GM12878 (cell line): ENCODE results near the gene WWOX. TPM values are rescaled to one million over a fixed set of nuclear protein-coding genes. Genes with fewer than 3 reads are reported as not detected.

Experiments used
- ATAC-seq: fragments of 200-7000 bp; cut with Tn5 transposase; 3 replicates; pipeline ENCODE4 v1.9.1; 2020; ENCODE audit warnings: mild to moderate bottlenecking, moderate library complexity
- BruUV-seq: library from RNA; stranded (reverse); fragments of 400-500 nt; replicated peaks from 2 replicates; lab custom pipeline; 2021; lab: Mats Ljungman, UMichigan
- CTCF ChIA-PET: fragments of 300-600 bp; sonication (Branson Sonifier 250); formaldehyde crosslinking; extraction: SDS; loops from one replicate; lab custom pipeline; 2021; ENCODE audit warnings: inconsistent platforms; lab: Yijun Ruan, JAX
- POLR2A ChIA-PET: fragments of 350-600 bp; formaldehyde crosslinking; extraction: SDS; loops from one replicate; lab custom pipeline; 2021; ENCODE audit warnings: inconsistent platforms; lab: Charles Lee
- RAD21 ChIA-PET: fragments of 300-600 bp; sonication (Branson Sonifier 250); formaldehyde crosslinking; loops from one replicate; lab custom pipeline; 2023; ENCODE audit warnings: antibody characterized with exemption; ENCODE audit not compliant: unreplicated experiment; lab: Charles Lee
- SMC1A ChIA-PET: fragments of 300-600 bp; sonication (Branson Sonifier 250); formaldehyde crosslinking; loops from one replicate; lab custom pipeline; 2023; ENCODE audit not compliant: unreplicated experiment, uncharacterized antibody; lab: Charles Lee
- DNase-seq: peaks from one replicate; pipeline ENCODE4 v3.0.0-alpha.2; 2011; ENCODE audit warnings: low read depth, low spot score
- FAIRE-seq: peaks from 3 replicates; lab custom pipeline; 2011; peaks lifted over from hg19 to GRCh38; lab: Jason Lieb, UNC
- H2AFZ ChIP-seq: 2 replicates; pipeline ENCODE4 v1.6.0; 2011; ENCODE audit warnings: low read depth, low read length, control low read depth; ENCODE audit not compliant: control insufficient read depth
- H3K27ac ChIP-seq: 2 replicates; pipeline ENCODE4 v1.5.1; 2011; ENCODE audit warnings: control low read depth; ENCODE audit not compliant: control insufficient read depth, insufficient read depth
- H3K27me3 ChIP-seq, 2 experiments: replicated peaks in 1 of 2; 2 replicates each; pipeline versions ENCODE4 v1.6.0 to v1.6.1; 2011; ENCODE audit warnings: low read length in 1 of 2; ENCODE audit not compliant: control insufficient read depth in 2 of 2, insufficient read depth in 2 of 2
- H3K36me3 ChIP-seq, 2 experiments: 2 replicates each; pipeline ENCODE4 v1.5.1; 2011; ENCODE audit warnings: low read length in 1 of 2; ENCODE audit not compliant: control insufficient read depth in 2 of 2, insufficient read depth in 2 of 2
- H3K4me1 ChIP-seq: 2 replicates; pipeline ENCODE4 v1.6.1; 2011; ENCODE audit warnings: mild to moderate bottlenecking, low read length, moderate library complexity, mixed read lengths; ENCODE audit not compliant: control insufficient read depth, insufficient read depth
- H3K4me2 ChIP-seq: 2 replicates; pipeline ENCODE4 v1.6.0; 2011; ENCODE audit warnings: control low read depth; ENCODE audit not compliant: control insufficient read depth, insufficient read depth
- H3K4me3 ChIP-seq: fragments of 200-600 bp; sonication (generic); 2 replicates; pipeline ENCODE4 v1.5.1; 2016
- H3K79me2 ChIP-seq: 2 replicates; pipeline ENCODE4 v1.6.0; 2011; ENCODE audit warnings: low read length; ENCODE audit not compliant: control insufficient read depth, insufficient read depth
- H3K9ac ChIP-seq: 2 replicates; pipeline ENCODE4 v1.8.0; 2011; ENCODE audit warnings: low read length, control low read depth, mixed read lengths; ENCODE audit not compliant: control insufficient read depth, insufficient read depth
- H3K9me3 ChIP-seq: replicated peaks from 3 replicates; pipeline ENCODE4 v1.5.1; 2011; ENCODE audit warnings: mild to moderate bottlenecking, low read length; ENCODE audit not compliant: control insufficient read depth, insufficient read depth
- H4K20me1 ChIP-seq: 2 replicates; pipeline ENCODE4 v1.6.0; 2011; ENCODE audit not compliant: control insufficient read depth, insufficient read depth
- ESRRA ChIP-seq: IDR thresholded peaks from 2 replicates; pipeline ENCODE4 v1.6.1; 2012; ENCODE audit warnings: mild to moderate bottlenecking, low read length, improper control_type of control experiment
- ETV6 ChIP-seq, 2 experiments: fragments of 450-650 bp in 1 of 2; IDR thresholded peaks in 1 of 2; conservative IDR thresholded peaks in 1 of 2; 2 replicates each; pipeline ENCODE4 v1.6.1; 2014; ENCODE audit warnings: antibody characterized with exemption in 1 of 2, borderline replicate concordance in 1 of 2, low read depth in 1 of 2, mild to moderate bottlenecking in 1 of 2, moderate library complexity in 1 of 2
- EZH2 ChIP-seq: IDR thresholded peaks from 2 replicates; pipeline ENCODE4 v1.6.1; 2012; ENCODE audit warnings: low read depth, mild to moderate bottlenecking, control low read depth, inconsistent platforms, low read length, borderline replicate concordance; ENCODE audit not compliant: control insufficient read depth
- HDAC6 ChIP-seq: fragments of 200-600 bp; sonication (generic); IDR thresholded peaks from one replicate; pipeline ENCODE4 v1.8.0; 2017; ENCODE audit warnings: antibody characterized with exemption; ENCODE audit not compliant: unreplicated experiment
- KLF5 ChIP-seq: fragments of 450-650 bp; IDR thresholded peaks from 2 replicates; pipeline ENCODE4 v1.6.1; 2014; ENCODE audit warnings: mild to moderate bottlenecking; ENCODE audit not compliant: partially characterized antibody
- MEF2B ChIP-seq: fragments of 450-650 bp; IDR thresholded peaks from 2 replicates; pipeline ENCODE4 v1.6.1; 2018; ENCODE audit warnings: mild to moderate bottlenecking, moderate library complexity; ENCODE audit not compliant: partially characterized antibody, poor library complexity, severe bottlenecking
- NFIC ChIP-seq: IDR thresholded peaks from 2 replicates; pipeline ENCODE4 v1.6.1; 2012; ENCODE audit warnings: low read depth, mild to moderate bottlenecking, inconsistent platforms, low read length, moderate library complexity
- NFYA ChIP-seq: IDR thresholded peaks from 2 replicates; pipeline ENCODE4 v1.6.1; 2011; ENCODE audit warnings: low read depth, mild to moderate bottlenecking, low read length, improper control_type of control experiment, borderline replicate concordance
- PAX5 ChIP-seq: IDR thresholded peaks from 2 replicates; pipeline ENCODE4 v1.6.1; 2011; ENCODE audit warnings: low read depth, low read length, borderline replicate concordance
- POU2F2 ChIP-seq: IDR thresholded peaks from 3 replicates; pipeline ENCODE4 v1.6.1; 2011; ENCODE audit warnings: low read depth, mild to moderate bottlenecking, low read length, borderline replicate concordance
- RAD21 ChIP-seq: IDR thresholded peaks from 2 replicates; pipeline ENCODE4 v1.6.1; 2011; ENCODE audit warnings: mild to moderate bottlenecking, low read depth, low read length, moderate library complexity; ENCODE audit not compliant: insufficient read depth
- SUPT20H ChIP-seq: IDR thresholded peaks from 2 replicates; pipeline ENCODE4 v1.6.1; 2011; ENCODE audit warnings: low read depth, mild to moderate bottlenecking, low read length, moderate library complexity, borderline replicate concordance; ENCODE audit not compliant: control insufficient read depth
- TARDBP ChIP-seq: IDR thresholded peaks from 2 replicates; pipeline ENCODE4 v1.6.1; 2016; ENCODE audit warnings: borderline replicate concordance
- YY1 ChIP-seq: IDR thresholded peaks from 2 replicates; pipeline ENCODE4 v1.6.1; 2011; ENCODE audit warnings: low read depth, mild to moderate bottlenecking, low read length
- WGBS: methylation state at CpG from one replicate; pipeline ENCODE4 v1.1.6; 2016; ENCODE audit warnings: low lambda C conversion rate; ENCODE audit not compliant: insufficient replicate concordance, insufficient coverage; ENCODE audit errors: missing lambda C conversion rate; 5-methylcytosine and 5-hydroxymethylcytosine counted together
- in situ Hi-C: fragments of 300-500 bp; cut with MboI; formaldehyde crosslinking; loops from 9 replicates; pipeline ENCODE4 v1.14.3; 2018; ENCODE audit warnings: mixed read lengths
- intact Hi-C: fragments of 100-400 bp; cut with micrococcal nuclease; formaldehyde crosslinking; loops from one replicate; pipeline ENCODE4 v1.14.2; 2022; ENCODE audit not compliant: unreplicated experiment
- polyA plus RNA-seq, 11 experiments: library from polyadenylated mRNA; depleted of rRNA in 4 of 11; unstranded in 6 of 11; stranded (reverse) in 5 of 11; fragments of >200 nt; fragmentation: Nextera tagmentation in 4 of 11; fragmentation: Illumina TruSeq in 1 of 11; extraction: Ambion mirVana in 4 of 11; extraction: Trizol in 1 of 11; gene quantifications; 1 replicate in 1 of 11; 2 replicates in 10 of 11; pipeline versions ENCODE4 v1.2.1 to v1.2.3, GENCODE V29; 2011 to 2016; ENCODE audit warnings: inconsistent platforms in 2 of 11, missing spikeins in 2 of 11, low read depth in 1 of 11
- total RNA-seq, 4 experiments: library from RNA; depleted of rRNA in 3 of 4; stranded (reverse); fragments of >200 nt in 3 of 4; fragmentation: Illumina TruSeq in 1 of 4; extraction: Trizol in 1 of 4; gene quantifications; 2 replicates each; pipeline versions ENCODE4 v1.2.1 to v1.2.3, GENCODE V29; 2013 to 2021
- TF ChIP-seq, protein P1 (sequence below): IDR thresholded peaks from 2 replicates; pipeline ENCODE4 v1.6.1; 2011; ENCODE audit warnings: low read depth, mild to moderate bottlenecking, low read length, moderate library complexity, borderline replicate concordance; ENCODE audit errors: extremely low read depth
- TF ChIP-seq, protein P2 (sequence below): fragments of 450-650 bp; formaldehyde crosslinking; IDR thresholded peaks from 2 replicates; pipeline ENCODE4 v1.4.0; 2022; ENCODE audit warnings: mild to moderate bottlenecking, moderate library complexity
- TF ChIP-seq, protein P3 (sequence below): fragments of 450-650 bp; IDR thresholded peaks from 2 replicates; pipeline ENCODE4 v1.6.1; 2017; ENCODE audit warnings: mild to moderate bottlenecking, low read depth, inconsistent platforms; ENCODE audit not compliant: poor library complexity, severe bottlenecking

Gene WWOX
- total and polyA plus RNA-seq, 10 of the 15 experiments (the other 5 are each of a cell fraction or from before 2014, with no cell fraction given) = 2.8 to 24.4 (median 17.8) TPM

DNA sequence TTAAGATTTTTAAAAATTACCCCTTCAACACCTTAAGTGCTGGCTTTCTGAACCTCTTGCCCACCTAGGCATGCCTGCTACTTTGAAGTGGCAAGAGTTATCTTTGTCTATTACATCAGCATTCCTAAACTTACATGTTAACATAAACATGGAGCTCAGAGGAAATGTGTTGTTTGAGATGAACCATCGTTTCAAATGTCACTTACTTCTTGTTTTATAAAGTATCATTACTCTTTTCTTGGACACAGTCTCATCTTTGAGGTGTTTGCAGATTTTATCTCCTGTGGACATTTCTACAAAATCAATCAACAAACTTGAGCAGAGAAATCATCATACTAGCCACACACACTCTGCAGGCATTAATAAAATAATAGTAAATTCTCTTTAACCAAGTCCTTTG is 184.9 kb downstream of the WWOX start:
- Histone ChIP-seq H3K4me1 (no peaks in the 10 kb centered on the region), H3K9me3 (no peaks in the 10 kb centered on the region), H3K36me3 (no peaks in the 10 kb centered on the region), H2AFZ (no peak overlapping the region), H3K9ac (no peak overlapping the region), H4K20me1 (no peaks in the 10 kb centered on the region), H3K79me2 (no peaks in the 10 kb centered on the region), H3K4me3 (no peak overlapping the region), H3K4me2 (no peak overlapping the region), H3K27me3 (no peaks in the 10 kb centered on the region), H3K27ac (no peak overlapping the region)
- no peak for ATAC-seq
- POLR2A ChIA-PET = no interaction called here
- intact Hi-C loops (no loop called here), in situ Hi-C loops (no loop called here)
- BruUV-seq = no TSS peak
- CTCF ChIA-PET = interaction anchor here (1.3 kb wide), 1 partner anchor 16 kb away, joined by 3 read pairs; no protein-coding TSS in a partner anchor
- 34% methylated on average over 1 of the region's 1 CpG for whole genome bisulfite sequencing
- FAIRE-seq = no peak
- no peak for DNase-seq
- SMC1A ChIA-PET = no interaction called here
- RAD21 ChIA-PET = no interaction called here
- TF ChIP-seq RAD21 (no peak), NFIC (no peak), YY1 (no peak), EZH2 (no peak), KLF5 (no peak), ESRRA (no peak), TARDBP (no peak), MEF2B (no peak), ETV6 (conservative IDR thresholded peaks at IDR 0.05 in 1 of 2, IDR thresholded peaks at IDR 0.05 in 1 of 2; ENCODE audit: borderline replicate concordance in 1 of 2, low read depth in 1 of 2) (no peak), PAX5 (no peak), SUPT20H (no peak), HDAC6 (no peak), NFYA (no peak), POU2F2 (no peak)
- TF ChIP-seq, protein P1, sequence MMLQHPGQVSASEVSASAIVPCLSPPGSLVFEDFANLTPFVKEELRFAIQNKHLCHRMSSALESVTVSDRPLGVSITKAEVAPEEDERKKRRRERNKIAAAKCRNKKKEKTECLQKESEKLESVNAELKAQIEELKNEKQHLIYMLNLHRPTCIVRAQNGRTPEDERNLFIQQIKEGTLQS = no peak
- TF ChIP-seq, protein P2, sequence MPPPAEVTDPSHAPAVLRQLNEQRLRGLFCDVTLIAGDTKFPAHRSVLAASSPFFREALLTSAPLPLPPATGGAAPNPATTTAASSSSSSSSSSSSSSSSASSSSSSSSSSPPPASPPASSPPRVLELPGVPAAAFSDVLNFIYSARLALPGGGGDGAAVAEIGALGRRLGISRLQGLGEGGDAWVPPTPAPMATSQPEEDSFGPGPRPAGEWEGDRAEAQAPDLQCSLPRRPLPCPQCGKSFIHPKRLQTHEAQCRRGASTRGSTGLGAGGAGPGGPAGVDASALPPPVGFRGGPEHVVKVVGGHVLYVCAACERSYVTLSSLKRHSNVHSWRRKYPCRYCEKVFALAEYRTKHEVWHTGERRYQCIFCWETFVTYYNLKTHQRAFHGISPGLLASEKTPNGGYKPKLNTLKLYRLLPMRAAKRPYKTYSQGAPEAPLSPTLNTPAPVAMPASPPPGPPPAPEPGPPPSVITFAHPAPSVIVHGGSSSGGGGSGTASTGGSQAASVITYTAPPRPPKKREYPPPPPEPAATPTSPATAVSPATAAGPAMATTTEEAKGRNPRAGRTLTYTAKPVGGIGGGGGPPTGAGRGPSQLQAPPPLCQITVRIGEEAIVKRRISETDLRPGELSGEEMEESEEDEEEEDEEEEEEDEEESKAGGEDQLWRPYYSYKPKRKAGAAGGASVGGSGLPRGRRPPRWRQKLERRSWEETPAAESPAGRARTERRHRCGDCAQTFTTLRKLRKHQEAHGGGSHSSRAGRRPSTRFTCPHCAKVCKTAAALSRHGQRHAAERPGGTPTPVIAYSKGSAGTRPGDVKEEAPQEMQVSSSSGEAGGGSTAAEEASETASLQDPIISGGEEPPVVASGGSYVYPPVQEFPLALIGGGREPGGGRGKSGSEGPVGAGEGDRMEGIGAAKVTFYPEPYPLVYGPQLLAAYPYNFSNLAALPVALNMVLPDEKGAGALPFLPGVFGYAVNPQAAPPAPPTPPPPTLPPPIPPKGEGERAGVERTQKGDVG (CRISPR knock-in tag) = no peak
- TF ChIP-seq, protein P3, sequence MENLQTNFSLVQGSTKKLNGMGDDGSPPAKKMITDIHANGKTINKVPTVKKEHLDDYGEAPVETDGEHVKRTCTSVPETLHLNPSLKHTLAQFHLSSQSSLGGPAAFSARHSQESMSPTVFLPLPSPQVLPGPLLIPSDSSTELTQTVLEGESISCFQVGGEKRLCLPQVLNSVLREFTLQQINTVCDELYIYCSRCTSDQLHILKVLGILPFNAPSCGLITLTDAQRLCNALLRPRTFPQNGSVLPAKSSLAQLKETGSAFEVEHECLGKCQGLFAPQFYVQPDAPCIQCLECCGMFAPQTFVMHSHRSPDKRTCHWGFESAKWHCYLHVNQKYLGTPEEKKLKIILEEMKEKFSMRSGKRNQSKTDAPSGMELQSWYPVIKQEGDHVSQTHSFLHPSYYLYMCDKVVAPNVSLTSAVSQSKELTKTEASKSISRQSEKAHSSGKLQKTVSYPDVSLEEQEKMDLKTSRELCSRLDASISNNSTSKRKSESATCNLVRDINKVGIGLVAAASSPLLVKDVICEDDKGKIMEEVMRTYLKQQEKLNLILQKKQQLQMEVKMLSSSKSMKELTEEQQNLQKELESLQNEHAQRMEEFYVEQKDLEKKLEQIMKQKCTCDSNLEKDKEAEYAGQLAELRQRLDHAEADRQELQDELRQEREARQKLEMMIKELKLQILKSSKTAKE = no peak
